Panc1 (cell line): ENCODE results near the gene KHDC4.
A peak's percentile ranks its signal among the peaks of the same experiment; 100 is the strongest.

Source experiments
- POLR2AphosphoS5 ChIP-seq: IDR thresholded peaks from 2 replicates; pipeline ENCODE4 v1.6.1; 2012; ENCODE audit warnings: mild to moderate bottlenecking, low read depth, low read length, moderate library complexity
- TCF7L2 ChIP-seq: IDR thresholded peaks from 2 replicates; pipeline ENCODE4 v1.6.1; 2011; ENCODE audit warnings: mild to moderate bottlenecking, low read depth, low read length, inconsistent platforms
- TF ChIP-seq, protein P1 (sequence below): fragments of 450-650 bp; IDR thresholded peaks from 2 replicates; pipeline ENCODE4 v1.5.1; 2017; ENCODE audit warnings: mild to moderate bottlenecking

DNA sequence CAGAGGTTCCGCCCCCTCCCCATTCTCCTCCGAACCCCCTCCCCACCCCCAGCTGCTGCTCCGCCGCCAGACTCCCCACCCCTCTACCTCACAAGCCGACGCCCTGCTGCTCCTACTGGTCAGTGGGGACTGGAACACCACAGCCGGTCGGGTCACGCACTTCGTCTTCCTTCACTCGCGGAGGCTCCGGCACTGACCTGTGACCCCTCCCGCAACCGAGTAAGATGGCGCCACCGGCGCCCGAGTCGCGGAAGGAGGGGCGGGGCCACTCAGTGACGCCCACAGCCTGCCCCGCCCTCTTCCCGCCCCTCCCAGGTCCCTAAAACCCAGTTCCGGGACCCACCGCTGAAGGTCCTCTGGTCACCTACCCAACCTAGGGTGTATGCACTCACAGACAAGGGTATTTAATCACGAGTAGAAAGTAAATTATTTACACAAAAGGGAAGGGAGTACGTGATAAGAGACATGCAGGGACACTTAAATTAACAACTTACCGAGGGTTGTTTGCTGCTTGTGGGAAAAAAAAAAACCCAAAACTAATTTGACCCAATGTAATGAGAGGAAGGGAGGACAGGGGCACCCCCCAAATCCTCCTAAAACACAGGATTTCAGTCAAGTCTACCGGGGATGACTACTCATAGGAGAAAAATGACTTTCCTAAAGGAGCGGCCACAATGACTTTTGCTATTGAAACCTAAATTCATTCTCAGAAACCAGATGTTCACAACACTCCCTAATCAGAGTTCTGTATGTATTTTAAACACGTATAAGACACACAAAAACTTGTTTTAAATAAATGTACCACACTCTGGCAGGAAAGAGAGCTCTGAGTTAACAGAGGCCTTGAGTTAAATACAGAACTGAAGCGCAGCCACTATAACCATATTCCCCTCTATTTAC is 22.8 kb downstream of the KHDC4 start, which contains the start of gene RIT1:
- TF ChIP-seq, protein P1, sequence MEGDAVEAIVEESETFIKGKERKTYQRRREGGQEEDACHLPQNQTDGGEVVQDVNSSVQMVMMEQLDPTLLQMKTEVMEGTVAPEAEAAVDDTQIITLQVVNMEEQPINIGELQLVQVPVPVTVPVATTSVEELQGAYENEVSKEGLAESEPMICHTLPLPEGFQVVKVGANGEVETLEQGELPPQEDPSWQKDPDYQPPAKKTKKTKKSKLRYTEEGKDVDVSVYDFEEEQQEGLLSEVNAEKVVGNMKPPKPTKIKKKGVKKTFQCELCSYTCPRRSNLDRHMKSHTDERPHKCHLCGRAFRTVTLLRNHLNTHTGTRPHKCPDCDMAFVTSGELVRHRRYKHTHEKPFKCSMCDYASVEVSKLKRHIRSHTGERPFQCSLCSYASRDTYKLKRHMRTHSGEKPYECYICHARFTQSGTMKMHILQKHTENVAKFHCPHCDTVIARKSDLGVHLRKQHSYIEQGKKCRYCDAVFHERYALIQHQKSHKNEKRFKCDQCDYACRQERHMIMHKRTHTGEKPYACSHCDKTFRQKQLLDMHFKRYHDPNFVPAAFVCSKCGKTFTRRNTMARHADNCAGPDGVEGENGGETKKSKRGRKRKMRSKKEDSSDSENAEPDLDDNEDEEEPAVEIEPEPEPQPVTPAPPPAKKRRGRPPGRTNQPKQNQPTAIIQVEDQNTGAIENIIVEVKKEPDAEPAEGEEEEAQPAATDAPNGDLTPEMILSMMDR = no peak
- TF ChIP-seq POLR2AphosphoS5 = peak; percentile 71
- TF ChIP-seq TCF7L2 = no peak
